22Rv1 (cell line): Measurements from ENCODE around the gene GNG7.
"Not testable (repeated sequence)": the region's sequence is repeated elsewhere in the genome, so short reads cannot be mapped to it uniquely, and the experiment has no call there.

Experiments
- CTCF ChIP-seq: fragments of 450-650 bp; IDR thresholded peaks from 2 replicates; pipeline ENCODE4 v1.5.1; 2017; ENCODE audit warnings: mild to moderate bottlenecking
- ZFX ChIP-seq: fragments of 450-650 bp; IDR thresholded peaks from 2 replicates; pipeline ENCODE4 v1.6.1; 2017; ENCODE audit warnings: antibody characterized with exemption, borderline replicate concordance

- TF ChIP-seq CTCF, ZFX: not testable (repeated sequence)
Observed at GRCh38 chr19:2606774-2607173, 95.7 kb downstream of the GNG7 start.
